ENCODE measurements around the gene ABCC10.
A peak's percentile ranks its signal among the peaks of the same experiment; 100 is the strongest.

Gene ABCC10

DNA sequence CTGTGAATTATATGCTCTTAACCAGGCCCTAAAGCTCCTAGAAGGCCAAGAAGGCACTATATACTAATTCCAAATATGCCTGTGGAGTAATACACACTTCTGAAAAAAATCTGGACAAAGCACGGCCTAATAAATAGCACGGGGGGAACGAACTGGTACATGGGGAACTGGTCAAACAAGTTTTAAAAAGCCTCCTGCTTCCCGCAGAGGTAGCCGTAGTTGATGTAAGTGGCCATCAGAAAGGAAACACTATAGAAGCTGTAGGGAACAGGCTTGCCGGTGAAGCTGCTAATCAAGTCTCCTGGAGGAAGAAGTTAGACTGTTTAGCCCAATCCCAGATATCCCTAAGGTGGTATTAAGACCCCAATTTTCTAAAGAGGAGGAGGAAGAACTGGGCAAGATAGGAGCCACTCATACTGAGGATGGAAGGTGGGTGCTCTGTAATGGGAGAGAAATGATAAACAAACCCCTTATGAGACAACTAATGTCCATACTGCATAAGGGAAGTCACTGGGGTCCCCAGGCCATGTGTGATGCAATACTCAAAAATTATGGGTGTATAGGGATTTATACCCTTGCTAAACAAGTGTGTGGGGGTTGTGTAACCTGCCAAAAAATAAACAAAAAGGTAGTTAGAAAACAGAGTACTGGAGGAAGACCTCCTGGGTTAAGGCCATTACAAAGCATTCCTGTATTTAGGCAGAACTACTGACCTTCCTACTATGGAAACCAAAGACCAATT lies 30.8 kb upstream of the ABCC10 start:
- in situ Hi-C loops (cut with HindIII; ENCODE audit: low sequenced_read_pairs) = no loop called here
- H3K4me3 ChIP-seq (ENCODE audit: low read depth, low read length) = no peak overlapping the region
- TF ChIP-seq, protein P1, sequence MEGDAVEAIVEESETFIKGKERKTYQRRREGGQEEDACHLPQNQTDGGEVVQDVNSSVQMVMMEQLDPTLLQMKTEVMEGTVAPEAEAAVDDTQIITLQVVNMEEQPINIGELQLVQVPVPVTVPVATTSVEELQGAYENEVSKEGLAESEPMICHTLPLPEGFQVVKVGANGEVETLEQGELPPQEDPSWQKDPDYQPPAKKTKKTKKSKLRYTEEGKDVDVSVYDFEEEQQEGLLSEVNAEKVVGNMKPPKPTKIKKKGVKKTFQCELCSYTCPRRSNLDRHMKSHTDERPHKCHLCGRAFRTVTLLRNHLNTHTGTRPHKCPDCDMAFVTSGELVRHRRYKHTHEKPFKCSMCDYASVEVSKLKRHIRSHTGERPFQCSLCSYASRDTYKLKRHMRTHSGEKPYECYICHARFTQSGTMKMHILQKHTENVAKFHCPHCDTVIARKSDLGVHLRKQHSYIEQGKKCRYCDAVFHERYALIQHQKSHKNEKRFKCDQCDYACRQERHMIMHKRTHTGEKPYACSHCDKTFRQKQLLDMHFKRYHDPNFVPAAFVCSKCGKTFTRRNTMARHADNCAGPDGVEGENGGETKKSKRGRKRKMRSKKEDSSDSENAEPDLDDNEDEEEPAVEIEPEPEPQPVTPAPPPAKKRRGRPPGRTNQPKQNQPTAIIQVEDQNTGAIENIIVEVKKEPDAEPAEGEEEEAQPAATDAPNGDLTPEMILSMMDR (IDR thresholded peaks at IDR 0.05; ENCODE audit: low read depth, low read length, missing control alignments) = no peak
- DNase-seq (ENCODE audit: low read depth) = no peak

DNA sequence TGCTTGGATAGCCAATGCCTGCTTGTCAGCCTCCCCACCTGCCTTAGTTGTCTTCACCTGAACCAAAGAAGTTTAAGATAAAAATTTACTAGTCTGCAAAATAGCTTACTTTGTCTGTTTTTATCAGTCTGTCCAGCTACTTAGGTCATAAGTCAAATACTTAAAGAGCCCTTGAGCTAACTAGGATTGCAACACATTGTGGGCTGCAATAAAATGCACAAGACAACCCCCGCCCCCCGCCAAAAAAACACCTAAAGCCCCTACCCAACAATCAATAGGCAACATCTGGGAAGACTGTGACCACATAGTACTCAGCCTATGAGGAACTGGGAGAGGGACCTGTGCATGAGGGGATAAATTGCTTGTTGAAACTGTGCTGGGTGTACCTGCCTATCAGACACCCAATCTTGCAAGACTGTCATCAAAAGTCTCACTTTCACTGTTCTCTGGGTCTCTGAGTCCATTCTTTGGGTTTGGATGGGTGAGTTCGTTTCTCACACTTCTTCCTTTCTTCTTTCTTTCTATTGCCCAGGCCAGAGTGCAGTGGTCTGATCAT lies 27.3 kb upstream of the ABCC10 start:
- in situ Hi-C loops (cut with HindIII; ENCODE audit: low sequenced_read_pairs) = no loop called here
- TF ChIP-seq, protein P1 (IDR thresholded peaks at IDR 0.05; ENCODE audit: low read depth, low read length, missing control alignments) = no peak
- no peak overlapping the region for H3K4me3 ChIP-seq (ENCODE audit: low read depth, low read length)
- DNase-seq (ENCODE audit: low read depth) = no peak

DNA sequence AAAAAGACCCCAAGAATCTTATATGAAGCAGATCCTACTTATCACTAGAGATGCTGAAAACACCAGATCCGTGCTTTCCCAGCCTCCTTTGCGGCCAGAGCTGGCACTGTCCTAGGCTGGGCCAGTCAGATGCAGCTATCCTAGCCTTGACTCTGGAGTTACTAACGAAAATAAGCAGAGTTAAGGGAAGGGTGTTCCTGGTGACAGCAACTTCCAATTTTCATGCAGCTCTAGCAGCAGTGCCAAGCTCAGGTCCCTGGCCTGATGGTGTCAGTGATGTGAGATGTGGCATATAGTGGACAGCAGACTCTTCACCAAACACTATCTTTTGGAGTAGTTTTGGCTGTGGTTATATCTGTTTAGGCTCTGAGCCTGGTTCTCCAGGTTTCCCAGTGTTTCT lies 25.6 kb upstream of the ABCC10 start:
- H3K4me3 ChIP-seq (ENCODE audit: low read depth, low read length) = no peak overlapping the region
- TF ChIP-seq, protein P1 (IDR thresholded peaks at IDR 0.05; ENCODE audit: low read depth, low read length, missing control alignments) = no peak
- no peak for DNase-seq (ENCODE audit: low read depth)
- in situ Hi-C loops (cut with HindIII; ENCODE audit: low sequenced_read_pairs) = no loop called here

DNA sequence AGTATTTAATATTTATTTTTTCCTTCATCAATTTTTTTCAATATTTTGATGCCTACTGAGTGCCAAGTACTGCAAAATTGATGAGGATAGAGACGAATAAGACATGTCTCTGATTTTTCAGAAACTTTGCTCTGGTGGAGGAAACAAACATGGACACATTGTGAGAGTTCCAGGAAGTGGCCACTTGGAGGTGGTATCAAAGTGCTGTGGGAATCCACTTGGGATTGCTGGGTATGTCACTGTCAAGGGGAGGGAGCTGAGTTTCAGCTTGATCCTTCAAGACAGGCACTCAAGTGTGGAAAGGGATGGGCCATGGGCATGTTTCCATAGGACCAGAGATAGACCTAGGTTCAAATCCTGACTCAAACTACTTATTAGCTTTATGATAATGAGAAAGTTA lies 24.5 kb upstream of the ABCC10 start:
- no peak for DNase-seq (ENCODE audit: low read depth)
- no peak overlapping the region for H3K4me3 ChIP-seq (ENCODE audit: low read depth, low read length)
- in situ Hi-C loops (cut with HindIII; ENCODE audit: low sequenced_read_pairs) = no loop called here
- TF ChIP-seq, protein P1 (IDR thresholded peaks at IDR 0.05; ENCODE audit: low read depth, low read length, missing control alignments) = peak; percentile 11

DNA sequence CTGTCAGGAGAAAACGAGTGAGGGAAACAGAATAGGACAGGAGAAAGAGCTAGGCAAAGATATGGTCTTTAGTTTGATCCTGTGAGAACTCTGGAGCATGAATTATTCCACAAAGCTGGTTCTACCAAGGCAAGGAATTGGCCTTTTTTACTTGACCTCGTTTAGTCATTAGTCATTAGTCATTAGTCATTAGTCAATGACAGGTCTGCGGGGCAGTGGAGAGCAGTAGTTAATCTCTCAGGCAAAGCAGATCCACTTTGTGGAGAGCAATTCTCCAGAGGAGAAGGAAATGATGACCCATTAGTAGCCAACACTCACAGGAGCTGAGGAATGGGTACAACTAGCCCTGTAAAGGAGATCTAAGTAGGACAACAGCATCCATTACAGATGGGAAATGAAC lies 22.0 kb upstream of the ABCC10 start:
- DNase-seq (ENCODE audit: low read depth) = no peak
- TF ChIP-seq, protein P1 (IDR thresholded peaks at IDR 0.05; ENCODE audit: low read depth, low read length, missing control alignments) = no peak
- in situ Hi-C loops (cut with HindIII; ENCODE audit: low sequenced_read_pairs) = no loop called here
- no peak overlapping the region for H3K4me3 ChIP-seq (ENCODE audit: low read depth, low read length)

DNA sequence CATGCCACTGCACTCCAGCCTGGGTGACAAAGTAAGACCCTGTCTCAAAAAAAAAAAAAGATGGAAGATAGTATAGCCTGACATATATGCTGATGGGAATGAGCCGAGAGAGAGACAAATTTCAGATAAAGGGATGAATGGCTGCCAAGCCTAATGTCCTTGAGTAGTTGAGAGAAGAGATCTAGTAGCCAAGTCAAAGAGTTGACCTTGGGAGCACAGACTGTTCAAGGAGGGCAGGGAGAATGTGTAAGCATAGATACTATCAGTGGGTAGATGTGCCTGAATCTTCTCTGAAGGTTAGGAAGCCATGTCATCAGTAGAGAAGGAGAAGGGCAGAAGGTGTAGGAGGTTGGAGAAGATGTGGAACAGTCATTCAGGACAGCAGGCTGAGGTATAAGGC lies 20.0 kb upstream of the ABCC10 start:
- TF ChIP-seq, protein P1 (IDR thresholded peaks at IDR 0.05; ENCODE audit: low read depth, low read length, missing control alignments) = no peak
- no peak for DNase-seq (ENCODE audit: low read depth)
- H3K4me3 ChIP-seq (ENCODE audit: low read depth, low read length) = no peak overlapping the region
- in situ Hi-C loops (cut with HindIII; ENCODE audit: low sequenced_read_pairs) = no loop called here

All from astrocyte of the cerebellum (primary cell).